Adrenal gland (tissue), 5 donors: Measurements from ENCODE around the gene TMEM72.

Source experiments
- CTCF ChIP-seq, 6 experiments: fragments of 450-650 bp in 4 of 6; fragments of 200-600 bp in 2 of 6; sonication (generic) in 1 of 6; IDR thresholded peaks; 1 replicate in 5 of 6; 2 replicates in 1 of 6; pipeline versions ENCODE4 v1.5.1 to v1.8.0; 2016 to 2021; ENCODE audit warnings: antibody characterized with exemption in 6 of 6, mild to moderate bottlenecking in 2 of 6, moderate library complexity in 1 of 6
- POLR2A ChIP-seq, 2 donors: fragments of 450-650 bp; IDR thresholded peaks; one replicate each; pipeline ENCODE4 v1.6.1; 2017; ENCODE audit warnings: antibody characterized with exemption in 2 of 2, mild to moderate bottlenecking in 2 of 2, moderate library complexity in 1 of 2
- donor health status: DM: no; HTN: no; CAD: no.

DNA sequence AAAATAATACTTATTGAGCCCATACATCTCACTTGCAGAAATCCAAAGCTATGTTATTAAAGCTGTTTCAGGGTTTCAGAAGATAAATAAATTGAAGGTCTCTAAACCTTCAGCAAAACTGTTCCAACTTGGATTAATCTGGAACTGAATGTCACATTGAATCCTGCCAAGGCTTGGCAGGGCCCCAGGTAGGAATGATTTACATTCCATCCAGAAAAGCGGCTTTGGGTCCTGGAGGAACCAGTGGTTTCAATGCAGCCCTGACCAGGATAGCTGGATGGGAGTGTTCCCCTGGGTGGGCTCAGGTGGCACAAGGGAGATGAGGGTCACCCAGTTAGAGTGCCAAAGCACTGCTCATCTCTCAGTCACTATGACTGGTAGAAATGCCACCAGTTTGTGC lies 37.0 kb upstream of the TMEM72 start:
- TF ChIP-seq POLR2A (IDR thresholded peaks at IDR 0.05) (no peak), CTCF (IDR thresholded peaks at IDR 0.05) (no peak)
